Lung (tissue), 12 donors: ENCODE measurements around the gene EXOC6. TPM values are rescaled to one million over a fixed set of nuclear protein-coding genes. Genes with fewer than 3 reads are reported as not detected.
"Not testable (repeated sequence)": the region's sequence is repeated elsewhere in the genome, so short reads cannot be mapped to it uniquely, and the experiment has no call there.

ENCODE experiments used
- ATAC-seq: fragments of 200-7000 bp; cut with Tn5 transposase; one replicate; pipeline ENCODE4 v1.9.1; 2020; ENCODE audit warnings: moderate number of reproducible peaks; ENCODE audit not compliant: insufficient read depth, low FRiP score
- DNase-seq, 3 donors: peaks; one replicate each; pipeline ENCODE4 v3.0.0-alpha.2; 2013 to 2017
- H3K27ac ChIP-seq, 2 donors: one replicate each; pipeline ENCODE4 v1.5.1; 2013; ENCODE audit warnings: mild to moderate bottlenecking in 2 of 2, moderate library complexity in 2 of 2, control low read depth in 1 of 2, inconsistent platforms in 1 of 2, low read depth in 1 of 2, low read length in 1 of 2
- H3K27me3 ChIP-seq, 3 donors: one replicate each; pipeline ENCODE4 v1.5.1; 2013; ENCODE audit warnings: low read length in 2 of 3; ENCODE audit not compliant: control insufficient read depth in 3 of 3, insufficient read depth in 3 of 3
- H3K36me3 ChIP-seq, 4 donors: one replicate each; pipeline ENCODE4 v1.5.1; 2013; ENCODE audit warnings: low read length in 4 of 4, mild to moderate bottlenecking in 1 of 4, moderate library complexity in 1 of 4; ENCODE audit not compliant: control insufficient read depth in 4 of 4, insufficient read depth in 4 of 4
- H3K4me1 ChIP-seq, 5 donors: one replicate each; pipeline ENCODE4 v1.5.1; 2013; ENCODE audit warnings: low read length in 5 of 5, mild to moderate bottlenecking in 2 of 5, moderate library complexity in 1 of 5; ENCODE audit not compliant: control insufficient read depth in 5 of 5, insufficient read depth in 5 of 5
- H3K4me3 ChIP-seq: one replicate; pipeline ENCODE4 v1.5.1; 2013; ENCODE audit warnings: mild to moderate bottlenecking, control low read depth, moderate library complexity
- H3K9ac ChIP-seq, 2 donors: one replicate each; pipeline ENCODE4 v1.5.1; 2013; ENCODE audit warnings: low read length in 2 of 2, control low read depth in 1 of 2; ENCODE audit not compliant: insufficient read depth in 1 of 2
- H3K9me3 ChIP-seq, 4 donors: one replicate each; pipeline ENCODE4 v1.5.1; 2013; ENCODE audit warnings: low read length in 3 of 4, mild to moderate bottlenecking in 1 of 4, moderate library complexity in 1 of 4; ENCODE audit not compliant: control insufficient read depth in 4 of 4, insufficient read depth in 3 of 4
- WGBS, 2 donors: extraction: QIAGEN DNeasy Blood & Tissue Kit; methylation state at CpG; one replicate each; pipeline ENCODE4 v1.1.7; 2013; 5-methylcytosine and 5-hydroxymethylcytosine counted together
- polyA plus RNA-seq, 2 donors: library from polyadenylated mRNA; stranded (reverse); fragments of 200-250 nt; gene quantifications; one replicate each; pipeline ENCODE4 v1.2.1, GENCODE V29; 2013
- total RNA-seq, 2 donors: library from RNA; depleted of rRNA in 1 of 2; stranded (reverse); fragments of >200 nt in 1 of 2; gene quantifications; one replicate each; pipeline ENCODE4 v1.2.1, GENCODE V29; 2014 to 2021
- TF ChIP-seq, protein P1 (sequence below): IDR thresholded peaks from 2 replicates; pipeline ENCODE4 v1.5.1; 2012; ENCODE audit warnings: mild to moderate bottlenecking; ENCODE audit errors: control extremely low read depth, extremely low read depth
- donor health status: control.
- donor health status: control.
- donor health status: Bipolar disorder and iron deficiency.
- donor health status: healthy.
- donor health status: DM: yes; HTN: yes; CAD: no.

The EXOC6 gene
- total and polyA plus RNA-seq, 4 donors, result 8.6 to 40.1 (median 11.9) TPM

DNA sequence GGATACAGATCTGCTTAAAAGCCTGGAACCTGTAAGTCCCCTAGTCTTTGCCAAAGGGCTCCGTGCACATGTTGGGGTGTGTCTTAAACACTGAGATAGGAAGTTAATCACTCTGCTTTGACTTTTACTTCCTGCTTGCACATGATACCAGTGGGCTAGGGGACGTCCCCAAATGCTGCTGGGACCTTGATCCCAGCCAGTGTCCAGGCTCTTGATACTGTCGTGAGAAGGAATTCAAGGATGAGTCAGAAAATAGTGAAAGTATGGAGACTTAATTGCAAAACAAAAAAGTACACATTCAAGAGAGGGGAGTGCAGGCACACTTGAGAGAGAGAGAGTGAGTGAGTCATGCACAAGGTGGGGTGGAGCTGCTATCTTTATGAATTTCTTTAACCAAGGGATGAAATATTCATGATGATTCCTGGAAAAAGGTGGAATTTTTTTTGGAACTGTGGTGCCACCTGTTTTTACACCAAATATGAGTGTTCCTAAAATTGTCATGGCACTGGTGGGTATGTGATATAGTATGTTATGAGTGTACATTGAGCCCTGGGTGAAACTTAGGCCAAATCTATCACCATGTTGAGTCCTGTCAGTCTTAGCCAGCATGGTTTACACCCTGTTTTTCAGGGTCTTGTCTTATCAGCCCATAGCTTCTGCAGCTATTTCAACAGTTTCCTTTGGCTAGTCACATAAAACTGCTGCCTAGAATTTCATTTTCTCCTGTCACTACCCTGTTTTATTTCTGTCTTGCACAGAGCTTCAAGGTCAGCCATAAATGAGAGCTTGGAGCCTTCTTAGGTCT, 123.9 kb downstream of the EXOC6 start:
- ATAC-seq, result peak; percentile 87
- no peak for DNase-seq
- TF ChIP-seq, protein P1, sequence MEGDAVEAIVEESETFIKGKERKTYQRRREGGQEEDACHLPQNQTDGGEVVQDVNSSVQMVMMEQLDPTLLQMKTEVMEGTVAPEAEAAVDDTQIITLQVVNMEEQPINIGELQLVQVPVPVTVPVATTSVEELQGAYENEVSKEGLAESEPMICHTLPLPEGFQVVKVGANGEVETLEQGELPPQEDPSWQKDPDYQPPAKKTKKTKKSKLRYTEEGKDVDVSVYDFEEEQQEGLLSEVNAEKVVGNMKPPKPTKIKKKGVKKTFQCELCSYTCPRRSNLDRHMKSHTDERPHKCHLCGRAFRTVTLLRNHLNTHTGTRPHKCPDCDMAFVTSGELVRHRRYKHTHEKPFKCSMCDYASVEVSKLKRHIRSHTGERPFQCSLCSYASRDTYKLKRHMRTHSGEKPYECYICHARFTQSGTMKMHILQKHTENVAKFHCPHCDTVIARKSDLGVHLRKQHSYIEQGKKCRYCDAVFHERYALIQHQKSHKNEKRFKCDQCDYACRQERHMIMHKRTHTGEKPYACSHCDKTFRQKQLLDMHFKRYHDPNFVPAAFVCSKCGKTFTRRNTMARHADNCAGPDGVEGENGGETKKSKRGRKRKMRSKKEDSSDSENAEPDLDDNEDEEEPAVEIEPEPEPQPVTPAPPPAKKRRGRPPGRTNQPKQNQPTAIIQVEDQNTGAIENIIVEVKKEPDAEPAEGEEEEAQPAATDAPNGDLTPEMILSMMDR, result no peak
- Histone ChIP-seq H3K4me3 (no peak overlapping the region), H3K9me3 (peaks cover 0 to 5% (median 0%) of the 10 kb centered on the region in 4 donors), H3K9ac (no peak overlapping the region), H3K4me1 (no peaks in the 10 kb centered on the region), H3K27me3 (no peaks in the 10 kb centered on the region), H3K27ac (peak overlapping the region in 1 of 2 donors; percentile 3), H3K36me3 (peaks cover 0 to 1% (median 0%) of the 10 kb centered on the region in 4 donors)
- 40 to 59% methylated on average over 3 of the region's 3 CpGs for WGBS, 2 donors

DNA sequence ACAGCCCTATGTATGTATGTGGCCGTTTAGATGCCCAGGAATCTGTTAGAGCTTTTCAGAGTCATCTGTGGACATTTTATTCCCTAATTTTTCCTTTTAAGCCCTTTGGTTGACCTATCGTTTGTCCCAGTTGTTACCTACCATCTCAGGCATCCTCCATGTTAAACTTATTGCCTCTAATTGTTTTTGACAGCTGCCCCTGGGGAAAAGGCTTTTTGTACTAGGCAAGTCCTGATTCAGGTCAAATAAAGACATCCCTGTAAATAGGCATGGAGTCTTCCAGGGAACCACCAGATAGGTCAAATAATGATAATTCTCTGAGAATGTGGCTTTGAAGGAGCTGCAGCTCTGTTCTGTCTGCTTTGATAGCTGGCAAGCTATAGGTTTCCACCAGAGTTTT, 124.6 kb downstream of the EXOC6 start:
- ATAC-seq, result no peak
- Histone ChIP-seq H3K36me3 (peaks cover 0 to 3% (median 0%) of the 10 kb centered on the region in 4 donors), H3K27ac (no peak overlapping the region), H3K27me3 (no peaks in the 10 kb centered on the region), H3K9ac (no peak overlapping the region), H3K4me3 (no peak overlapping the region), H3K4me1 (no peaks in the 10 kb centered on the region), H3K9me3 (peaks cover 0 to 5% (median 0%) of the 10 kb centered on the region in 4 donors)
- WGBS, 2 donors, result 95 to 97% methylated on average over 2 of the region's 2 CpGs
- TF ChIP-seq, protein P1, result no peak
- DNase-seq, result no peak

DNA sequence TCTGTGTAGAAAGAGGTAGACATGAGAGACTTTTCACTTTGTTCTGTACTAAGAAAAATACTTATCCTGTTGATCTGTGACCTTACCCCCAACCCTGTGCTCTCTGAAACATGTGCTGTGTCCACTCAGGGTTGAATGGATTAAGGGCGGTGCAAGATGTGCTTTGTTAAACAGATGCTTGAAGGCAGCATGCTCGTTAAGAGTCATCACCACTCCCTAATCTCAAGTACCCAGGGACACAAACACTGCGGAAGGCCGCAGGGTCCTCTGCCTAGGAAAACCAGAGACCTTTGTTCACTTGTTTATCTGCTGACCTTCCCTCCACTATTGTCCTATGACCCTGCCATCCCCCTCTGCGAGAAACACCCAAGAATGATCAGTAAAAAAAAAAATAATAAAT, 128.0 kb downstream of the EXOC6 start:
- H3K27me3 ChIP-seq, DNase-seq, H3K9ac ChIP-seq, ATAC-seq, H3K4me1 ChIP-seq, H3K36me3 ChIP-seq, H3K9me3 ChIP-seq, H3K4me3 ChIP-seq, H3K27ac ChIP-seq: not testable (repeated sequence)
- WGBS, 2 donors, result 96 to 100% methylated on average over 1 to 2 of the region's 5 CpGs

DNA sequence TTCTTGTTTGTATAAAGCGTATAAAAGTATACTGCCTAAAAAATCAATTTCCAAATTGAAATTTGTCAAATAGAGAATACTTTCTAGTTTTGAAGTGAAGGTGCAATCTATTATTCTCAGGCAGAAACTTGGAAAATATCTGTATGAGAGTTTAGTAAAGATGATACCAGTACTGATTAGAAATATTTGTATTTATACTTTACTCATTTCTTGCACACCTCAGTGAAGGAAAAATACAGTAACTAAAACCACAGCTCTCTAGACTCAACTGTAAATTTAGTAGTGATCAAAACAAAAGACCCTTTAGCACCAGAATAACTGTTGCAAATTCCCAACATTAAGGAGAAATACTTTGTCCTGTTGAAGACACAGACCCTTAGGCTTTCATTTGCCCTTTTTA, 140.9 kb downstream of the EXOC6 start:
- 94 to 100% methylated on average over 1 of the region's 1 CpG for WGBS, 2 donors

More for the DNA sequence above, 140.9 kb downstream of the EXOC6 start:
- ATAC-seq (no peak), DNase-seq (no peak)
- Histone ChIP-seq H3K27me3 (peaks cover 0 to 2% (median 0%) of the 10 kb centered on the region in 3 donors), H3K4me1 (peaks cover 0 to 2% (median 0%) of the 10 kb centered on the region in 5 donors), H3K4me3 (no peak overlapping the region), H3K27ac (no peak overlapping the region), H3K9me3 (no peaks in the 10 kb centered on the region), H3K36me3 (no peaks in the 10 kb centered on the region), H3K9ac (no peak overlapping the region)
- TF ChIP-seq, protein P1, result no peak
